HepG2 (cell line): ENCODE measurements around the gene MBD5. TPM values are rescaled to one million over a fixed set of nuclear protein-coding genes. Genes with fewer than 3 reads are reported as not detected.

Experiments
- ATAC-seq: fragments of 200-7000 bp; cut with Tn5 transposase; 3 replicates; pipeline ENCODE4 v1.9.1; 2020; ENCODE audit warnings: mild to moderate bottlenecking, moderate library complexity
- BruUV-seq: library from RNA; stranded (reverse); fragments of 400-500 nt; replicated peaks from 2 replicates; lab custom pipeline; 2021; lab: Mats Ljungman, UMichigan
- CTCF ChIA-PET: fragments of 300-600 bp; formaldehyde crosslinking; extraction: SDS; loops from one replicate; lab custom pipeline; 2021; ENCODE audit warnings: low total read pairs, inconsistent platforms, low intra/inter-chr PET ratio; lab: Yijun Ruan, JAX
- POLR2A ChIA-PET: fragments of 350-600 bp; sonication (Branson Sonifier 250); formaldehyde crosslinking; loops from one replicate; lab custom pipeline; 2020; ENCODE audit warnings: antibody characterized with exemption, inconsistent platforms; lab: Yijun Ruan, JAX
- DNase-seq: peaks from one replicate; pipeline ENCODE4 v3.0.0-alpha.2; 2015; ENCODE audit warnings: low spot score
- FAIRE-seq: peaks from 3 replicates; lab custom pipeline; 2011; peaks lifted over from hg19 to GRCh38; lab: Jason Lieb, UNC
- H2AFZ ChIP-seq: one replicate; pipeline ENCODE4 v1.6.1; 2011; ENCODE audit warnings: low read length, inconsistent platforms
- H3K27ac ChIP-seq: fragments of 300-600 bp; 3 replicates; pipeline ENCODE4 v1.8.0; 2011; ENCODE audit warnings: mixed run types, mild to moderate bottlenecking, mixed read lengths, low read length, inconsistent platforms; ENCODE audit not compliant: insufficient read depth; ENCODE audit errors: extremely low read length
- H3K27me3 ChIP-seq, 2 experiments: fragments of 200-600 bp in 1 of 2; 2 replicates in 1 of 2; 3 replicates in 1 of 2; pipeline versions ENCODE4 v1.6.0 to v1.8.0; 2011; ENCODE audit warnings: low read length in 2 of 2, mild to moderate bottlenecking in 2 of 2, moderate library complexity in 2 of 2, inconsistent platforms in 1 of 2; ENCODE audit not compliant: insufficient read depth in 2 of 2, control insufficient read depth in 1 of 2
- H3K36me3 ChIP-seq, 2 experiments: fragments of 200-600 bp in 1 of 2; replicated peaks in 1 of 2; 2 replicates in 1 of 2; 3 replicates in 1 of 2; pipeline versions ENCODE4 v1.5.1 to v1.8.0; 2011; ENCODE audit warnings: low read length in 2 of 2, inconsistent platforms in 1 of 2; ENCODE audit not compliant: insufficient read depth in 2 of 2, control insufficient read depth in 1 of 2
- H3K4me1 ChIP-seq: 2 replicates; pipeline ENCODE4 v1.5.1; 2012; ENCODE audit warnings: low read length, inconsistent platforms; ENCODE audit not compliant: insufficient read depth
- H3K4me2 ChIP-seq: 2 replicates; pipeline ENCODE4 v1.6.0; 2011; ENCODE audit warnings: low read depth, low read length, inconsistent platforms
- H3K4me3 ChIP-seq, 3 experiments: fragments of 200-600 bp in 1 of 3; sonication (generic), shearing (Covaris generic) in 1 of 3; replicated peaks in 1 of 3; 2 replicates each; pipeline ENCODE4 v1.5.1; 2011 to 2016; ENCODE audit warnings: low read length in 3 of 3, inconsistent platforms in 2 of 3, low read depth in 2 of 3, mild to moderate bottlenecking in 2 of 3, control low read depth in 1 of 3, mixed read lengths in 1 of 3; ENCODE audit not compliant: insufficient read depth in 1 of 3
- H3K79me2 ChIP-seq: one replicate; pipeline ENCODE4 v1.6.1; 2011; ENCODE audit warnings: low read length, inconsistent platforms; ENCODE audit not compliant: insufficient read depth
- H3K9ac ChIP-seq: 2 replicates; pipeline ENCODE4 v1.6.0; 2011; ENCODE audit warnings: mild to moderate bottlenecking, low read depth, low read length, inconsistent platforms; ENCODE audit not compliant: insufficient read depth
- H3K9me3 ChIP-seq: 2 replicates; pipeline ENCODE4 v1.5.1; 2012; ENCODE audit warnings: mild to moderate bottlenecking, low read length
- H4K20me1 ChIP-seq: 2 replicates; pipeline ENCODE4 v1.6.0; 2011; ENCODE audit warnings: inconsistent platforms, mild to moderate bottlenecking, low read length, moderate library complexity; ENCODE audit not compliant: insufficient read depth
- CBFB ChIP-seq: sonication (generic); formaldehyde crosslinking; IDR thresholded peaks from 2 replicates; pipeline ENCODE4 v1.4.0; 2020; ENCODE audit warnings: missing genetic modification reagents
- GATAD2A ChIP-seq: IDR thresholded peaks from 2 replicates; pipeline ENCODE4 v1.6.1; 2016
- GPN1 ChIP-seq: sonication (generic); formaldehyde crosslinking; IDR thresholded peaks from 2 replicates; pipeline ENCODE4 v1.5.1; 2020; ENCODE audit warnings: missing genetic modification reagents, borderline replicate concordance
- RAD51 ChIP-seq: fragments of 450-650 bp; IDR thresholded peaks from 2 replicates; pipeline ENCODE4 v1.6.1; 2016; ENCODE audit warnings: borderline replicate concordance
- SALL1 ChIP-seq: sonication (generic); formaldehyde crosslinking; IDR thresholded peaks from 2 replicates; pipeline ENCODE4 v1.8.0; 2022; ENCODE audit warnings: mild to moderate bottlenecking, missing genetic modification reagents
- ZBTB7A ChIP-seq: sonication (generic); formaldehyde crosslinking; IDR thresholded peaks from 2 replicates; pipeline ENCODE4 v1.8.0; 2022; ENCODE audit warnings: mild to moderate bottlenecking, missing genetic modification reagents
- ZNF121 ChIP-seq: sonication (generic); formaldehyde crosslinking; IDR thresholded peaks from 2 replicates; pipeline ENCODE4 v1.5.0; 2020; ENCODE audit warnings: mild to moderate bottlenecking, missing genetic modification reagents
- ZNF251 ChIP-seq: sonication (generic); formaldehyde crosslinking; IDR thresholded peaks from 2 replicates; pipeline ENCODE4 v1.9.0; 2021; ENCODE audit warnings: mild to moderate bottlenecking, missing genetic modification reagents
- ZNF674 ChIP-seq: sonication (generic); formaldehyde crosslinking; IDR thresholded peaks from 2 replicates; pipeline ENCODE4 v1.5.0; 2020; ENCODE audit warnings: low read depth, mild to moderate bottlenecking, missing genetic modification reagents
- ZNF678 ChIP-seq: sonication (generic); formaldehyde crosslinking; IDR thresholded peaks from 2 replicates; pipeline ENCODE4 v1.4.0; 2020; ENCODE audit warnings: mild to moderate bottlenecking, missing genetic modification reagents
- WGBS: methylation state at CpG from one replicate; pipeline ENCODE4 v1.1.6; 2017; ENCODE audit warnings: low lambda C conversion rate; 5-methylcytosine and 5-hydroxymethylcytosine counted together
- in situ Hi-C: cut with HindIII; loops from 2 replicates; pipeline ENCODE4 v1.10.0; 2017; ENCODE audit warnings: low pct_unique_long_range_greater_than_20kb; ENCODE audit not compliant: extremely low pct_ligation_motif_present
- intact Hi-C: fragments of 100-400 bp; cut with micrococcal nuclease; formaldehyde crosslinking; loops from one replicate; pipeline ENCODE4 v1.10.0; 2022; ENCODE audit not compliant: unreplicated experiment
- polyA plus RNA-seq, 8 experiments: library from polyadenylated mRNA; depleted of rRNA in 3 of 8; stranded (reverse) in 7 of 8; unstranded in 1 of 8; fragments of >200 nt; fragmentation: Illumina TruSeq in 4 of 8; extraction: Trizol in 4 of 8; gene quantifications; 2 replicates each; pipeline versions ENCODE4 v1.2.1 to v1.2.3, GENCODE V29; 2011 to 2016; ENCODE audit warnings: low read depth in 4 of 8, missing spikeins in 1 of 8, mixed read lengths in 1 of 8; ENCODE audit not compliant: insufficient read depth in 1 of 8
- total RNA-seq, 5 experiments: library from RNA; depleted of rRNA; stranded (reverse); fragments of >200 nt; fragmentation: Illumina TruSeq; extraction: Trizol; gene quantifications; 2 replicates each; pipeline ENCODE4 v1.2.3, GENCODE V29; 2016; ENCODE audit warnings: low read depth in 1 of 5
- TF ChIP-seq, protein P1 (sequence below): sonication (generic); formaldehyde crosslinking; IDR thresholded peaks from 2 replicates; pipeline ENCODE4 v1.5.0; 2020; ENCODE audit warnings: mild to moderate bottlenecking, missing genetic modification reagents
- TF ChIP-seq, protein P2 (sequence below): IDR thresholded peaks from 2 replicates; pipeline ENCODE4 v1.6.1; 2016; ENCODE audit warnings: low read depth, borderline replicate concordance
- TF ChIP-seq, protein P3 (sequence below): sonication (generic); formaldehyde crosslinking; IDR thresholded peaks from 2 replicates; pipeline ENCODE4 v1.5.0; 2020; ENCODE audit warnings: missing genetic modification reagents
- TF ChIP-seq, protein P4 (sequence below): IDR thresholded peaks from 2 replicates; pipeline ENCODE4 v1.4.0; 2020; ENCODE audit warnings: mild to moderate bottlenecking, missing genetic modification reagents
- TF ChIP-seq, protein P5 (sequence below): sonication (generic); formaldehyde crosslinking; IDR thresholded peaks from 2 replicates; pipeline ENCODE4 v1.5.1; 2020; ENCODE audit warnings: missing genetic modification reagents, mild to moderate bottlenecking, borderline replicate concordance

The MBD5 gene
- total and polyA plus RNA-seq, 2 of the 13 experiments (the other 11 are each of a cell fraction or from before 2014, with no cell fraction given) = 13.5 to 26.4 TPM

DNA sequence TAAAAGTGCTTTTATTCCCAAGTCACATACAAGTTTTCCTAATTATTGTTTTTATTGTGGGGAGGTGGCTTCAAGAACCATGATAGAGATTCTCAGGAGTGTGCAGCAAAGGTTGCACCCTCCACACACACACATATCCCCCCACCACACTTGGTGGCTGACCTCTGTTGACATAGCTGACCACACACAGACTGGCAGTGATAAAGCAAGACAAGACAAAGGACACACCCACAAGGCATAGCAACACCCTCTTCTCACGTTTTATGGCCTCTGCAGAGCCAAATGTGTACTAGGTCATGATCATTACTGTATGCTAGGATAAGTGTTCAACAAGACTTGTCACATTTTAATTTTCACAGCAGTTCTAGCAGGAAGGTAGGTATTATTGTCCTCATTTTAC lies 480.7 kb downstream of the MBD5 start:
- Histone ChIP-seq H3K79me2 (no peaks in the 10 kb centered on the region), H3K4me2 (peak overlapping the region; percentile 35), H3K9me3 (no peaks in the 10 kb centered on the region), H2AFZ (no peak overlapping the region), H3K4me1 (peaks cover 19% of the 10 kb centered on the region), H4K20me1 (no peaks in the 10 kb centered on the region), H3K4me3 (no peak overlapping the region), H3K36me3 (no peaks in the 10 kb centered on the region), H3K27me3 (no peaks in the 10 kb centered on the region), H3K9ac (no peak overlapping the region), H3K27ac (no peak overlapping the region)
- peak; percentile 74 for FAIRE-seq
- intact Hi-C loops (loop anchor here (10.0 kb wide), 1 partner anchor 127 kb away; no protein-coding TSS in a partner anchor), in situ Hi-C loops (loop anchor here (10.0 kb wide), 1 partner anchor 297 kb away; no protein-coding TSS in a partner anchor)
- peak; percentile 63 for ATAC-seq
- no peak for DNase-seq
- WGBS = 5% methylated on average over 1 of the region's 1 CpG
- ChIA-PET POLR2A (no interaction called here), CTCF (no interaction called here)
- BruUV-seq = no TSS peak
- TF ChIP-seq CBFB (CRISPR knock-in tag) (peak; percentile 41; the same call in 1 of the 2 replicates), ZBTB7A (CRISPR knock-in tag) (no peak), ZNF678 (CRISPR knock-in tag) (no peak), SALL1 (CRISPR knock-in tag) (peak; percentile 14; the same call in 1 of the 2 replicates), GATAD2A (CRISPR knock-in tag) (no peak), GPN1 (no peak), RAD51 (no peak), ZNF121 (CRISPR knock-in tag) (no peak), ZNF674 (CRISPR knock-in tag) (no peak), ZNF251 (no peak)
- TF ChIP-seq, protein P1, sequence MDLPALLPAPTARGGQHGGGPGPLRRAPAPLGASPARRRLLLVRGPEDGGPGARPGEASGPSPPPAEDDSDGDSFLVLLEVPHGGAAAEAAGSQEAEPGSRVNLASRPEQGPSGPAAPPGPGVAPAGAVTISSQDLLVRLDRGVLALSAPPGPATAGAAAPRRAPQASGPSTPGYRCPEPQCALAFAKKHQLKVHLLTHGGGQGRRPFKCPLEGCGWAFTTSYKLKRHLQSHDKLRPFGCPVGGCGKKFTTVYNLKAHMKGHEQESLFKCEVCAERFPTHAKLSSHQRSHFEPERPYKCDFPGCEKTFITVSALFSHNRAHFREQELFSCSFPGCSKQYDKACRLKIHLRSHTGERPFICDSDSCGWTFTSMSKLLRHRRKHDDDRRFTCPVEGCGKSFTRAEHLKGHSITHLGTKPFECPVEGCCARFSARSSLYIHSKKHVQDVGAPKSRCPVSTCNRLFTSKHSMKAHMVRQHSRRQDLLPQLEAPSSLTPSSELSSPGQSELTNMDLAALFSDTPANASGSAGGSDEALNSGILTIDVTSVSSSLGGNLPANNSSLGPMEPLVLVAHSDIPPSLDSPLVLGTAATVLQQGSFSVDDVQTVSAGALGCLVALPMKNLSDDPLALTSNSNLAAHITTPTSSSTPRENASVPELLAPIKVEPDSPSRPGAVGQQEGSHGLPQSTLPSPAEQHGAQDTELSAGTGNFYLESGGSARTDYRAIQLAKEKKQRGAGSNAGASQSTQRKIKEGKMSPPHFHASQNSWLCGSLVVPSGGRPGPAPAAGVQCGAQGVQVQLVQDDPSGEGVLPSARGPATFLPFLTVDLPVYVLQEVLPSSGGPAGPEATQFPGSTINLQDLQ (CRISPR knock-in tag) = no peak
- TF ChIP-seq, protein P2, sequence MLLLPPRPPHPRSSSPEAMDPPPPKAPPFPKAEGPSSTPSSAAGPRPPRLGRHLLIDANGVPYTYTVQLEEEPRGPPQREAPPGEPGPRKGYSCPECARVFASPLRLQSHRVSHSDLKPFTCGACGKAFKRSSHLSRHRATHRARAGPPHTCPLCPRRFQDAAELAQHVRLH (CRISPR knock-in tag) = no peak
- TF ChIP-seq, protein P3, sequence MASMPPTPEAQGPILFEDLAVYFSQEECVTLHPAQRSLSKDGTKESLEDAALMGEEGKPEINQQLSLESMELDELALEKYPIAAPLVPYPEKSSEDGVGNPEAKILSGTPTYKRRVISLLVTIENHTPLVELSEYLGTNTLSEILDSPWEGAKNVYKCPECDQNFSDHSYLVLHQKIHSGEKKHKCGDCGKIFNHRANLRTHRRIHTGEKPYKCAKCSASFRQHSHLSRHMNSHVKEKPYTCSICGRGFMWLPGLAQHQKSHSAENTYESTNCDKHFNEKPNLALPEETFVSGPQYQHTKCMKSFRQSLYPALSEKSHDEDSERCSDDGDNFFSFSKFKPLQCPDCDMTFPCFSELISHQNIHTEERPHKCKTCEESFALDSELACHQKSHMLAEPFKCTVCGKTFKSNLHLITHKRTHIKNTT = no peak
- TF ChIP-seq, protein P4, sequence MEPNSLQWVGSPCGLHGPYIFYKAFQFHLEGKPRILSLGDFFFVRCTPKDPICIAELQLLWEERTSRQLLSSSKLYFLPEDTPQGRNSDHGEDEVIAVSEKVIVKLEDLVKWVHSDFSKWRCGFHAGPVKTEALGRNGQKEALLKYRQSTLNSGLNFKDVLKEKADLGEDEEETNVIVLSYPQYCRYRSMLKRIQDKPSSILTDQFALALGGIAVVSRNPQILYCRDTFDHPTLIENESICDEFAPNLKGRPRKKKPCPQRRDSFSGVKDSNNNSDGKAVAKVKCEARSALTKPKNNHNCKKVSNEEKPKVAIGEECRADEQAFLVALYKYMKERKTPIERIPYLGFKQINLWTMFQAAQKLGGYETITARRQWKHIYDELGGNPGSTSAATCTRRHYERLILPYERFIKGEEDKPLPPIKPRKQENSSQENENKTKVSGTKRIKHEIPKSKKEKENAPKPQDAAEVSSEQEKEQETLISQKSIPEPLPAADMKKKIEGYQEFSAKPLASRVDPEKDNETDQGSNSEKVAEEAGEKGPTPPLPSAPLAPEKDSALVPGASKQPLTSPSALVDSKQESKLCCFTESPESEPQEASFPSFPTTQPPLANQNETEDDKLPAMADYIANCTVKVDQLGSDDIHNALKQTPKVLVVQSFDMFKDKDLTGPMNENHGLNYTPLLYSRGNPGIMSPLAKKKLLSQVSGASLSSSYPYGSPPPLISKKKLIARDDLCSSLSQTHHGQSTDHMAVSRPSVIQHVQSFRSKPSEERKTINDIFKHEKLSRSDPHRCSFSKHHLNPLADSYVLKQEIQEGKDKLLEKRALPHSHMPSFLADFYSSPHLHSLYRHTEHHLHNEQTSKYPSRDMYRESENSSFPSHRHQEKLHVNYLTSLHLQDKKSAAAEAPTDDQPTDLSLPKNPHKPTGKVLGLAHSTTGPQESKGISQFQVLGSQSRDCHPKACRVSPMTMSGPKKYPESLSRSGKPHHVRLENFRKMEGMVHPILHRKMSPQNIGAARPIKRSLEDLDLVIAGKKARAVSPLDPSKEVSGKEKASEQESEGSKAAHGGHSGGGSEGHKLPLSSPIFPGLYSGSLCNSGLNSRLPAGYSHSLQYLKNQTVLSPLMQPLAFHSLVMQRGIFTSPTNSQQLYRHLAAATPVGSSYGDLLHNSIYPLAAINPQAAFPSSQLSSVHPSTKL (CRISPR knock-in tag) = 0 out of 2 replicates have a peak, but pooled peaks have one; percentile 23
- TF ChIP-seq, protein P5, sequence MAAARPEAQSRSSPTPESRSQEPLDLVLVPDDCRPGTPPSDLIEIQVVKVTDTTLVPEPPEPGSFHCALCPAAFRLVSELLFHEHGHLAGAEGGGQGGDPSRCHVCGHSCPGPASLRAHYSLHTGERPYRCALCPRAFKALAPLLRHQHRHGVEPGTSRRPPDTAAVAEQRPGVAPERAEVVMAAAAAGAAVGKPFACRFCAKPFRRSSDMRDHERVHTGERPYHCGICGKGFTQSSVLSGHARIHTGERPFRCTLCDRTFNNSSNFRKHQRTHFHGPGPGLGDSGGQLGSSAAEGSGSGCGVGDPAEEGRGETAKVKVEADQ (CRISPR knock-in tag) = no peak
